Kidney (tissue), 14 donors: ENCODE results near the gene ENOX1. TPM values are rescaled to one million over a fixed set of nuclear protein-coding genes. Genes with fewer than 3 reads are reported as not detected.

Experiments
- DNase-seq, 5 donors: peaks; one replicate each; pipeline ENCODE4 v3.0.0-alpha.2; 2013 to 2020
- FAIRE-seq: peaks from 2 replicates; lab custom pipeline; 2012; peaks lifted over from hg19 to GRCh38; lab: Jason Lieb, UNC
- H3K27ac ChIP-seq, 2 donors: one replicate each; pipeline ENCODE4 v1.7.0; 2013; ENCODE audit warnings: low read depth in 2 of 2, low read length in 2 of 2, inconsistent platforms in 1 of 2
- H3K27me3 ChIP-seq: one replicate; pipeline ENCODE4 v1.7.1; 2013; ENCODE audit warnings: low read length, inconsistent platforms; ENCODE audit not compliant: control insufficient read depth, insufficient read depth
- H3K36me3 ChIP-seq, 3 donors: one replicate each; pipeline versions ENCODE4 v1.7.0 to v1.7.1; 2013; ENCODE audit warnings: low read length in 3 of 3, control low read depth in 1 of 3, inconsistent platforms in 1 of 3; ENCODE audit not compliant: insufficient read depth in 3 of 3, control insufficient read depth in 2 of 3
- H3K4me1 ChIP-seq, 3 donors: one replicate each; pipeline versions ENCODE4 v1.7.0 to v1.7.1; 2013; ENCODE audit warnings: low read length in 3 of 3, inconsistent platforms in 1 of 3, low read depth in 1 of 3; ENCODE audit not compliant: control insufficient read depth in 2 of 3, insufficient read depth in 2 of 3
- H3K4me3 ChIP-seq, 3 donors: one replicate each; pipeline versions ENCODE4 v1.7.0 to v1.8.1; 2013; ENCODE audit warnings: low read length in 3 of 3, control low read depth in 1 of 3, inconsistent platforms in 1 of 3
- H3K9ac ChIP-seq, 3 donors: one replicate each; pipeline versions ENCODE4 v1.7.0 to v1.7.1; 2013; ENCODE audit warnings: low read length in 3 of 3, control low read depth in 1 of 3, inconsistent platforms in 1 of 3
- H3K9me3 ChIP-seq, 3 donors: one replicate each; pipeline versions ENCODE4 v1.7.0 to v1.7.1; 2013; ENCODE audit warnings: low read length in 3 of 3, control low read depth in 1 of 3, inconsistent platforms in 1 of 3; ENCODE audit not compliant: control insufficient read depth in 2 of 3, insufficient read depth in 1 of 3
- intact Hi-C: fragments of 100-400 bp; cut with DNase I; formaldehyde crosslinking; loops from one replicate; pipeline ENCODE4 v1.11.1; 2022
- polyA plus RNA-seq: library from polyadenylated mRNA; stranded (reverse); fragments of 350-450 nt; fragmentation: Illumina TruSeq; extraction: RNeasy Lipid Tissue Mini Kit (QIAGEN cat#74804); gene quantifications from one replicate; pipeline ENCODE4 v1.2.3, GENCODE V29; 2014; ENCODE audit warnings: low read depth, low replicate concordance; ENCODE audit not compliant: insufficient read depth
- total RNA-seq: library from RNA; stranded (reverse); fragmentation: NEBNext Ultra II Directional; extraction: Animal tissue kit (Norgen Biotek cat#: 25700); gene quantifications from one replicate; pipeline ENCODE4 v1.2.1, GENCODE V29; 2021
- TF ChIP-seq, protein P1 (sequence below): IDR thresholded peaks from 3 replicates; pipeline ENCODE4 v1.5.1; 2012; ENCODE audit warnings: mild to moderate bottlenecking, moderate library complexity, borderline replicate concordance; ENCODE audit not compliant: insufficient read depth; ENCODE audit errors: extremely low read depth
- donor health status: control.
- donor health status: control.
- donor health status: control.
- donor health status: control.
- donor health status: control.
- donor health status: DM: yes; HTN: yes; CAD: no.
- donor health status: Normal renal cell carcinoma (clear cell type).

The ENOX1 gene
- total and polyA plus RNA-seq, 2 donors from 2014 or later = 4.9 to 6.8 TPM

DNA sequence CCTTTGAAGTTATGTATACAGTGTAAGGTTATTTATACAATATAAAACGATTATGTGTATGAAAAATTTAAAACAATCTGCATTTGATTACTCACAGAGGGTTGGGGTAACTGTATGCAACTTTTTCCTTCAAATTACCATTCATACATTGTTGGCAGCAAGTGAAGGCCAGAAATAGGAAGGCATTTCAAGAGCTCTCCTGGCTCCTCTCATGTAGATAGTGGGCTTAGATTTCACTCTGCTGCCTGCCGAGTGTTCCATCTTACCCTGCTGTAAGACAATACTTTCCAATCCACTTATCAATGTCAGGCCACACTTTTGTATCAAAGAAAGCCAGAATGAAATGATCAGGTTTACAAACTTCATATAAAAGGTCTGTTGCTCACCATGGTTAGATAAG is 518.1 kb downstream of the ENOX1 start:
- FAIRE-seq (no peak), DNase-seq (peak in 1 of 5 donors; percentile 42)
- H3K27me3 ChIP-seq = no peaks in the 10 kb centered on the region
- TF ChIP-seq, protein P1, sequence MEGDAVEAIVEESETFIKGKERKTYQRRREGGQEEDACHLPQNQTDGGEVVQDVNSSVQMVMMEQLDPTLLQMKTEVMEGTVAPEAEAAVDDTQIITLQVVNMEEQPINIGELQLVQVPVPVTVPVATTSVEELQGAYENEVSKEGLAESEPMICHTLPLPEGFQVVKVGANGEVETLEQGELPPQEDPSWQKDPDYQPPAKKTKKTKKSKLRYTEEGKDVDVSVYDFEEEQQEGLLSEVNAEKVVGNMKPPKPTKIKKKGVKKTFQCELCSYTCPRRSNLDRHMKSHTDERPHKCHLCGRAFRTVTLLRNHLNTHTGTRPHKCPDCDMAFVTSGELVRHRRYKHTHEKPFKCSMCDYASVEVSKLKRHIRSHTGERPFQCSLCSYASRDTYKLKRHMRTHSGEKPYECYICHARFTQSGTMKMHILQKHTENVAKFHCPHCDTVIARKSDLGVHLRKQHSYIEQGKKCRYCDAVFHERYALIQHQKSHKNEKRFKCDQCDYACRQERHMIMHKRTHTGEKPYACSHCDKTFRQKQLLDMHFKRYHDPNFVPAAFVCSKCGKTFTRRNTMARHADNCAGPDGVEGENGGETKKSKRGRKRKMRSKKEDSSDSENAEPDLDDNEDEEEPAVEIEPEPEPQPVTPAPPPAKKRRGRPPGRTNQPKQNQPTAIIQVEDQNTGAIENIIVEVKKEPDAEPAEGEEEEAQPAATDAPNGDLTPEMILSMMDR = no peak
- intact Hi-C loops = no loop called here
- H3K4me3 ChIP-seq = no peak overlapping the region
- no peaks in the 10 kb centered on the region for H3K36me3 ChIP-seq
- H3K27ac ChIP-seq = no peak overlapping the region
- H3K9ac ChIP-seq = no peak overlapping the region
- H3K4me1 ChIP-seq = peaks cover 0 to 3% (median 0%) of the 10 kb centered on the region in 3 donors
- H3K9me3 ChIP-seq = no peaks in the 10 kb centered on the region

DNA sequence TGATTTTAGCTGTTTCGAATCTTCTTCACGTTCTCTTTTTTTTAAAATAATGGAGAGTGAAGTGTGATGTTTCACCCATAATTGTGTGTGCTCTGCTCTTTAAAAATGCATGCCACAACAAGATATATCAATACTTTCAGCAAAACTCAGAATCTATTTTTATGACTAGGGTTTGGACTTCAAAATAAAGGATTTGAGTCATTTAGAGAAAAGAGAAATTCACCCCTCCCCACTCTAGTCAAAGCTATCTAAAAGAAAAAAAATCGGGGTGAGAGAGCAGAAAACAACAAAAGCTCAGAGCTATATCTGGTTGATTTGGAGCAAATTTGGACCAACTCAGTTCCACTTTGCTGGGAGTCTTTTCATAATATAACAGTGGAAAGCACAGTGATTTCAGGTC is 518.9 kb downstream of the ENOX1 start:
- DNase-seq (no peak), FAIRE-seq (no peak)
- peaks cover 0 to 3% (median 0%) of the 10 kb centered on the region in 3 donors for H3K4me1 ChIP-seq
- H3K27me3 ChIP-seq = no peaks in the 10 kb centered on the region
- no peaks in the 10 kb centered on the region for H3K36me3 ChIP-seq
- intact Hi-C loops = no loop called here
- H3K4me3 ChIP-seq = no peak overlapping the region
- H3K27ac ChIP-seq = no peak overlapping the region
- H3K9ac ChIP-seq = no peak overlapping the region
- TF ChIP-seq, protein P1 = no peak
- no peaks in the 10 kb centered on the region for H3K9me3 ChIP-seq

DNA sequence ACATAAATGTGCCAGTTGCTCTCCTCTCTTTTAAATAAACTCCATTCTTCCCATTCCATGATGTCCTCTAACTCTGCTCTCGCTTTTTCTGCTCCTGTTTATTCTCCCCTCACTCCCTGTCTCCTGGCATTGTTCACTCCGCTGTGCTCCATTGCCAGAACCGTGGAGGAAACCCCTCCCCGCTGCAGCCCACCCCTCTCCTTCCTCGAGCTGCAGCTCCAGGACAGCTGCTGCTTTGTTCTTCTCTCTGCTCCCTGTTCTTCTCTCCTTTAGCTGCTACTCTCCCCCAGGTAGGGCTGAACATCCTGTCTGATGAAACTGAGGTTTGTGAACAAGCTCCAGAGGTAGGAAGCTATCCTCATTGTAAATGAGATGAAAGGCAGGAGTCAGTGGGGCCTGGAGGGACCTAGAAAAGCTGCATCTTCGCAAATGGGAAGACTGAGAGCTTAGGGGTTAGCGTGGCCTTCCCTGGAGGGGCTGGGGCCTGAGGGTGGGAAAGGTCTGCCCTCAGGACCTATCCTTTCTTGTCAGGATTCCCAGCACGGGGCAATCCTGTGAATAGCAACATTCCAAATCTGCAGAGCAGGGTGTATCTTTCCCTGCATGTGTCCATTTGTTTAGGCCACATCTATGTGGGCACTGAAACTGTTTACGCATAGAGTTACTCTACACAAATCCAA is 519.7 kb downstream of the ENOX1 start:
- DNase-seq (peak in 1 of 5 donors; percentile 14), FAIRE-seq (no peak)
- Histone ChIP-seq H3K9me3 (no peaks in the 10 kb centered on the region), H3K4me3 (no peak overlapping the region), H3K9ac (no peak overlapping the region), H3K4me1 (peaks cover 0 to 3% (median 0%) of the 10 kb centered on the region in 3 donors), H3K27ac (no peak overlapping the region), H3K27me3 (no peaks in the 10 kb centered on the region), H3K36me3 (no peaks in the 10 kb centered on the region)
- TF ChIP-seq, protein P1 = no peak
- intact Hi-C loops = no loop called here

DNA sequence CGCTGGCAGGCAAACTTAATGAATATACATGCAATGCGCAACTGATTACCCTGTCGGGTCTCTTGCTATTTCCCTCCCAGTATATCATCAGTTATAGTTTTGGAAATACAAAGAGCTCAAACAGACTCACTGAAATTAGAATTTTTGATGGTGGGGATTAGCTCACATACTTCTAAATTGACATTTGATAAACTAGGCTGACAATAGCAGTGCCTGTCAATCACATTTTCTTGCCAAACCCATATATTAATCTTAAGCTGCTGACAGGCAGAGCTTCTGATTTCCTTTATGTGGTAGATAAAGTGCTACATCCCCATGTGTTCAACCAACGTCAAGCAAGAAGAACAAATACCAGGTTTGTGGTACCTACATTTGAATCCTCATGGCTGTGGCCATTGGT is 521.7 kb downstream of the ENOX1 start:
- no peak for FAIRE-seq
- no peak for DNase-seq
- intact Hi-C loops = no loop called here
- Histone ChIP-seq H3K4me1 (peaks cover 0 to 3% (median 0%) of the 10 kb centered on the region in 3 donors), H3K27ac (no peak overlapping the region), H3K9ac (no peak overlapping the region), H3K36me3 (no peaks in the 10 kb centered on the region), H3K9me3 (no peaks in the 10 kb centered on the region), H3K27me3 (no peaks in the 10 kb centered on the region), H3K4me3 (no peak overlapping the region)
- TF ChIP-seq, protein P1 = no peak
